ENCODE results near the gene ADGRG3. TPM values are rescaled to one million over a fixed set of nuclear protein-coding genes. Genes with fewer than 3 reads are reported as not detected.

Gene ADGRG3
- total and polyA plus RNA-seq, 2 experiments from 2014 or later, result not detected

DNA sequence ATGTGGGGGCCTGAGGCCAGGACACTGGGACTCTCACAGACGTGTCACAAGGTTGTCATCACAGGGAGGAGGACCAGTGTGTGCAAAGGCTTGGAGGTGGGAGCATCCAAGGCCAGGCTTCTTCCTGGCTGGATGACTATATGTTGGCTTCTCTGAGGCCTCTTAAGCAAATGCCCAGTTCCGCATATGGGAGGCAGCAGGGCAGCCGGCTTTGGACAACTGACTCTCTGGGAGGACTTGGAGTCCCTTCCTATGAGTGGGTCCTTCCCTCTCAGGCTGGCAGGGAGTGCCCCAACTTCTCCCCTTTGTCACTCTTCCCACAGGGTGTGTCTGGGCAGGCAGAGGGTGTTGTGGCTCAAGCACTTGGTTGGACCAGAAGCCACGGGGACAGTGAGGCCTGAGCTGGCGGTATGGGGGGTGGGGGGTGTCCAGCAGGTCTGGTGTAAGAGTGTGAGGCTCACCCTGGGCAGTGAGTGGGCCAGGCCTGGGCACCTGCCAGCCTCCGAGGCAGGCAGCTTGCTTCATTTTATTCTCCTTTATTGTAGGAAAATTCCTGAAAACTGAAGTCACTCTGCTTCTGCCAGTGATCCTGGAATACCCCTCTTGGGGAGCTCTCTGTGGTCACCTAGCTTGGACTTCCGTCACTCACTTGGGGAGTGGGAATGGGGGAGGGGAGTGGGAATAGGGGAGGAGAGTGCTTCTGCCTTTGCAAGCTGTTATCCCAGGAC is 24.8 kb upstream of the ADGRG3 start:
- H3K4me2 ChIP-seq, result no peak overlapping the region
- no peak overlapping the region for H3K4me3 ChIP-seq
- H4K20me1 ChIP-seq (ENCODE audit: insufficient read depth, poor library complexity, severe bottlenecking), result no peaks in the 10 kb centered on the region
- no peak overlapping the region for H3K27ac ChIP-seq
- H2AFZ ChIP-seq, result no peak overlapping the region
- no peaks in the 10 kb centered on the region for H3K27me3 ChIP-seq
- H3K36me3 ChIP-seq (replicated peaks; ENCODE audit: insufficient read depth, low read depth), result no peaks in the 10 kb centered on the region
- H3K9me3 ChIP-seq (ENCODE audit: low read depth), result no peaks in the 10 kb centered on the region
- no peaks in the 10 kb centered on the region for H3K9me2 ChIP-seq (replicated peaks; ENCODE audit: insufficient read depth)
- peaks cover 7% of the 10 kb centered on the region for H3K79me2 ChIP-seq
- DNase-seq (ENCODE audit: low spot score), result no peak
- 67% methylated on average over 7 of the region's 7 CpGs for WGBS (ENCODE audit: low lambda C conversion rate, missing lambda C conversion rate)
- TF ChIP-seq, protein P1, sequence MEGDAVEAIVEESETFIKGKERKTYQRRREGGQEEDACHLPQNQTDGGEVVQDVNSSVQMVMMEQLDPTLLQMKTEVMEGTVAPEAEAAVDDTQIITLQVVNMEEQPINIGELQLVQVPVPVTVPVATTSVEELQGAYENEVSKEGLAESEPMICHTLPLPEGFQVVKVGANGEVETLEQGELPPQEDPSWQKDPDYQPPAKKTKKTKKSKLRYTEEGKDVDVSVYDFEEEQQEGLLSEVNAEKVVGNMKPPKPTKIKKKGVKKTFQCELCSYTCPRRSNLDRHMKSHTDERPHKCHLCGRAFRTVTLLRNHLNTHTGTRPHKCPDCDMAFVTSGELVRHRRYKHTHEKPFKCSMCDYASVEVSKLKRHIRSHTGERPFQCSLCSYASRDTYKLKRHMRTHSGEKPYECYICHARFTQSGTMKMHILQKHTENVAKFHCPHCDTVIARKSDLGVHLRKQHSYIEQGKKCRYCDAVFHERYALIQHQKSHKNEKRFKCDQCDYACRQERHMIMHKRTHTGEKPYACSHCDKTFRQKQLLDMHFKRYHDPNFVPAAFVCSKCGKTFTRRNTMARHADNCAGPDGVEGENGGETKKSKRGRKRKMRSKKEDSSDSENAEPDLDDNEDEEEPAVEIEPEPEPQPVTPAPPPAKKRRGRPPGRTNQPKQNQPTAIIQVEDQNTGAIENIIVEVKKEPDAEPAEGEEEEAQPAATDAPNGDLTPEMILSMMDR (IDR thresholded peaks at IDR 0.05; ENCODE audit: poor library complexity), result no peak
- TF ChIP-seq EZH2 (IDR thresholded peaks at IDR 0.05; ENCODE audit: borderline replicate concordance) (no peak), EZH2phosphoT487 (IDR thresholded peaks at IDR 0.05; ENCODE audit: low read depth, severe bottlenecking, unreplicated experiment) (no peak)
- peaks cover 10% of the 10 kb centered on the region for H3K4me1 ChIP-seq (ENCODE audit: insufficient read depth)

DNA sequence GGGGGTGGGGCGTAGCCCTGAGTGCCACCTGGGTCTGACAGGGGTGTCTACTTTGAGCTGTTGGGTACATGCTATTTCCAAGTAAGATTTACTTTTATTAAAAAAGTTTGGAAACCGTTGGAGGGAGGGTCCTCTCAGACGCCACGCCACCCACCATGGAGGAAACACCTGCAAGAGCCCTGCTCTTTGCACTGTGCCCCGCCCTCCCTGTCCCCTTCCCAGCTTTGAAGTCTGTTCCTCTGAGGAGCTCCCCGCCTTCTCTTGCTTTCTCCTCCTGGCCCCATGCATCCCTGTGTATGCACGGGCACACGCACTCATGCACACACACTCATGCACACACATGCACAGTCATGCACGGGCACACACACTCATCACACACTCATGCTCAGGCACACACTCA is 24.2 kb upstream of the ADGRG3 start:
- Histone ChIP-seq H3K27me3 (no peaks in the 10 kb centered on the region), H4K20me1 (ENCODE audit: insufficient read depth, poor library complexity, severe bottlenecking) (no peaks in the 10 kb centered on the region), H2AFZ (no peak overlapping the region), H3K4me3 (no peak overlapping the region), H3K79me2 (peaks cover 3% of the 10 kb centered on the region), H3K9me2 (replicated peaks; ENCODE audit: insufficient read depth) (no peaks in the 10 kb centered on the region), H3K36me3 (replicated peaks; ENCODE audit: insufficient read depth, low read depth) (no peaks in the 10 kb centered on the region), H3K4me2 (no peak overlapping the region), H3K4me1 (ENCODE audit: insufficient read depth) (peaks cover 5% of the 10 kb centered on the region), H3K9me3 (ENCODE audit: low read depth) (no peaks in the 10 kb centered on the region), H3K27ac (no peak overlapping the region)
- 81% methylated on average over 4 of the region's 9 CpGs for WGBS (ENCODE audit: low lambda C conversion rate, missing lambda C conversion rate)
- TF ChIP-seq EZH2 (IDR thresholded peaks at IDR 0.05; ENCODE audit: borderline replicate concordance) (no peak), EZH2phosphoT487 (IDR thresholded peaks at IDR 0.05; ENCODE audit: low read depth, severe bottlenecking, unreplicated experiment) (no peak)
- TF ChIP-seq, protein P1 (IDR thresholded peaks at IDR 0.05; ENCODE audit: poor library complexity), result no peak
- no peak for DNase-seq (ENCODE audit: low spot score)

DNA sequence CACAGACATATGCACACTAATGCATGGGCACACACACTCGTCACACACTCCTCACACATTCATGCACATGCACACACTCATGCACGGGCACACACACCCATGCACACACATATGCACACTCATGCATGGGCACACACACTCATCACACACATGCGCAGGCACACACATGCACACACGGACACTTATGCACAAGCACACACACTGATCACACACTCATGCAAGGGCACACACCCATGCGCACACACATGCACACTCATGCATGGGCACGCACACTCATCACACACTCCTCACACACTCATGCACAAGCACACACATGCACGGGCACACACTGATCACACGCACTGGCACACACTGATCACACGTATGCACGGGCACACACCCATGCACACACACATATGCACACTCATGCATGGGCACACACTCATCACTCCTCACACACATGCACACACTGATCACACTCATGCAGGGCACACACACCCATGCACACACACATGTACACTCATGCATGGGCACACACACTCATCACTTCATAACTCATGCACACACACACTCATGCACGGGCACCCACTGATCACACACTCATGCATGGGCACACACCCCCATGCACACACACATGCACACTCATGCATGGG is 23.6 kb upstream of the ADGRG3 start:
- Histone ChIP-seq H3K27me3 (no peaks in the 10 kb centered on the region), H3K9me2 (replicated peaks; ENCODE audit: insufficient read depth) (no peaks in the 10 kb centered on the region), H4K20me1 (ENCODE audit: insufficient read depth, poor library complexity, severe bottlenecking) (no peaks in the 10 kb centered on the region), H3K36me3 (replicated peaks; ENCODE audit: insufficient read depth, low read depth) (no peaks in the 10 kb centered on the region), H3K79me2 (peaks cover 5% of the 10 kb centered on the region), H3K9me3 (ENCODE audit: low read depth) (no peaks in the 10 kb centered on the region), H3K27ac (no peak overlapping the region), H3K4me1 (ENCODE audit: insufficient read depth) (no peaks in the 10 kb centered on the region), H2AFZ (no peak overlapping the region), H3K4me3 (no peak overlapping the region), H3K4me2 (no peak overlapping the region)
- TF ChIP-seq, protein P1 (IDR thresholded peaks at IDR 0.05; ENCODE audit: poor library complexity), result no peak
- TF ChIP-seq EZH2 (IDR thresholded peaks at IDR 0.05; ENCODE audit: borderline replicate concordance) (no peak), EZH2phosphoT487 (IDR thresholded peaks at IDR 0.05; ENCODE audit: low read depth, severe bottlenecking, unreplicated experiment) (no peak)
- DNase-seq (ENCODE audit: low spot score), result no peak
- WGBS (ENCODE audit: low lambda C conversion rate, missing lambda C conversion rate), result 98% methylated on average over 10 of the region's 11 CpGs
